Measurements from ENCODE around the gene KCNK6.

Gene KCNK6

GRCh38 chr19:38303517-38304351, 15.9 kb upstream of the KCNK6 start, which contains the start of gene C19orf33:
Gene C19orf33 (plus strand): TSS chr19:38304251. CDS start chr19:38304262, 11 bp downstream.
- TF ChIP-seq, protein P1, sequence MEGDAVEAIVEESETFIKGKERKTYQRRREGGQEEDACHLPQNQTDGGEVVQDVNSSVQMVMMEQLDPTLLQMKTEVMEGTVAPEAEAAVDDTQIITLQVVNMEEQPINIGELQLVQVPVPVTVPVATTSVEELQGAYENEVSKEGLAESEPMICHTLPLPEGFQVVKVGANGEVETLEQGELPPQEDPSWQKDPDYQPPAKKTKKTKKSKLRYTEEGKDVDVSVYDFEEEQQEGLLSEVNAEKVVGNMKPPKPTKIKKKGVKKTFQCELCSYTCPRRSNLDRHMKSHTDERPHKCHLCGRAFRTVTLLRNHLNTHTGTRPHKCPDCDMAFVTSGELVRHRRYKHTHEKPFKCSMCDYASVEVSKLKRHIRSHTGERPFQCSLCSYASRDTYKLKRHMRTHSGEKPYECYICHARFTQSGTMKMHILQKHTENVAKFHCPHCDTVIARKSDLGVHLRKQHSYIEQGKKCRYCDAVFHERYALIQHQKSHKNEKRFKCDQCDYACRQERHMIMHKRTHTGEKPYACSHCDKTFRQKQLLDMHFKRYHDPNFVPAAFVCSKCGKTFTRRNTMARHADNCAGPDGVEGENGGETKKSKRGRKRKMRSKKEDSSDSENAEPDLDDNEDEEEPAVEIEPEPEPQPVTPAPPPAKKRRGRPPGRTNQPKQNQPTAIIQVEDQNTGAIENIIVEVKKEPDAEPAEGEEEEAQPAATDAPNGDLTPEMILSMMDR (IDR thresholded peaks at IDR 0.05; ENCODE audit: low read depth, low read length, missing control alignments), result no peak
- Histone ChIP-seq H3K4me3 (ENCODE audit: low read depth, low read length) (no peak within 1 kb of the TSS), H3K36me3 (replicated peaks) (peaks cover 34% of the 10 kb centered on the region), H3K27ac (no peak within 1 kb of the TSS), H3K27me3 (replicated peaks) (no peaks in the 10 kb centered on the region)
- no peak for DNase-seq
- in situ Hi-C loops (cut with HindIII; ENCODE audit: low pct_ligation_motif_present, low sequenced_read_pairs), result no loop called here

DNA sequence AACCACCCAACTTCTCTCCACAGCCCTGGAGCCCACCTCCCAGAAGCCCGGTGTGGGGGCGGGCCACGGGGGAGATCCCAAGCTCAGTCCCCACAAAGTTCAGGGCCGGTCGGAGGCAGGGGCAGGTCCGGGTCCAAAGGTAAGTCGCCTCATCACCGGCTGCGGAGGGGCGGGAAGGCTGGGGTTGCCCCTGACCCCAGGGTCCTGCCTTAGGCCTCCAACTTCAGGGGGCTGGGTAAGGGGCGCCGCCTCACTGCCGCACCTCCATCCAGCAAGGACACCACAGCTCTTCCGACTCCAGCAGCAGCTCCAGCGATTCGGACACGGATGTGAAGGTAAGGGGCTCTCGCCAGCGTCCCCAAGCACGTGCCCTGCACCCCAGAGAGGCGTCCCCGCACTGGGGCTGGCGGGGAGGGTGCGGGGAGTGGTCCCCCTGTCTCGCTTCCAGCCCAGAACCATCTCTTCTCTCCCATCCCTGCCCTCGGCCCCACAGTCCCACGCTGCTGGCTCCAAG, 15.2 kb upstream of the KCNK6 start:
- Histone ChIP-seq H3K4me3 (ENCODE audit: low read depth, low read length) (no peak overlapping the region), H3K36me3 (replicated peaks) (peaks cover 35% of the 10 kb centered on the region), H3K27ac (no peak overlapping the region), H3K27me3 (replicated peaks) (no peaks in the 10 kb centered on the region)
- DNase-seq, result no peak
- in situ Hi-C loops (cut with HindIII; ENCODE audit: low pct_ligation_motif_present, low sequenced_read_pairs), result no loop called here
- TF ChIP-seq, protein P1 (IDR thresholded peaks at IDR 0.05; ENCODE audit: low read depth, low read length, missing control alignments), result no peak

- H3K27ac ChIP-seq, result no peak overlapping the region
- in situ Hi-C loops (cut with HindIII; ENCODE audit: low pct_ligation_motif_present, low sequenced_read_pairs), result no loop called here
- TF ChIP-seq, protein P1 (IDR thresholded peaks at IDR 0.05; ENCODE audit: low read depth, low read length, missing control alignments), result no peak
- no peaks in the 10 kb centered on the region for H3K27me3 ChIP-seq (replicated peaks)
- peaks cover 35% of the 10 kb centered on the region for H3K36me3 ChIP-seq (replicated peaks)
- H3K4me3 ChIP-seq (ENCODE audit: low read depth, low read length), result no peak overlapping the region
- DNase-seq, result no peak
Observed at GRCh38 chr19:38304866-38305429, 14.7 kb upstream of the KCNK6 start.

GRCh38 chr19:38306236-38306635, 13.4 kb upstream of the KCNK6 start:
- in situ Hi-C loops (cut with HindIII; ENCODE audit: low pct_ligation_motif_present, low sequenced_read_pairs), result no loop called here
- H3K4me3 ChIP-seq (ENCODE audit: low read depth, low read length), result no peak overlapping the region
- no peaks in the 10 kb centered on the region for H3K27me3 ChIP-seq (replicated peaks)
- TF ChIP-seq, protein P1 (IDR thresholded peaks at IDR 0.05; ENCODE audit: low read depth, low read length, missing control alignments), result no peak
- H3K27ac ChIP-seq, result no peak overlapping the region
- no peak for DNase-seq
- H3K36me3 ChIP-seq (replicated peaks), result peaks cover 35% of the 10 kb centered on the region

- H3K27me3 ChIP-seq (replicated peaks), result no peaks in the 10 kb centered on the region
- no peak overlapping the region for H3K27ac ChIP-seq
- peaks cover 35% of the 10 kb centered on the region for H3K36me3 ChIP-seq (replicated peaks)
- DNase-seq, result no peak
- no peak overlapping the region for H3K4me3 ChIP-seq (ENCODE audit: low read depth, low read length)
- TF ChIP-seq, protein P1 (IDR thresholded peaks at IDR 0.05; ENCODE audit: low read depth, low read length, missing control alignments), result no peak
- in situ Hi-C loops (cut with HindIII; ENCODE audit: low pct_ligation_motif_present, low sequenced_read_pairs), result no loop called here
Observed at GRCh38 chr19:38307076-38307475, 12.6 kb upstream of the KCNK6 start.
